ENCODE results near the gene KCP. TPM values are rescaled to one million over a fixed set of nuclear protein-coding genes. Genes with fewer than 3 reads are reported as not detected.

The KCP gene
- total RNA-seq, 1 donor from 2014 or later: 1.3 TPM

GRCh38 chr7:128846781-128847444 is 63.6 kb downstream of the KCP start:
- no peak for ATAC-seq
- intact Hi-C loops (cut with DNase I): no loop called here

GRCh38 chr7:128845987-128846386 is 64.5 kb downstream of the KCP start:
- intact Hi-C loops (cut with DNase I): no loop called here
- no peaks in the 10 kb centered on the region for H3K27me3 ChIP-seq
- H3K9me3 ChIP-seq: no peaks in the 10 kb centered on the region
- ATAC-seq: no peak
- no peak for DNase-seq
- H3K36me3 ChIP-seq: no peaks in the 10 kb centered on the region
- no peak overlapping the region for H3K27ac ChIP-seq
- no peaks in the 10 kb centered on the region for H3K4me1 ChIP-seq
- no peak for TF ChIP-seq CTCF (IDR thresholded peaks at IDR 0.05)
- no peak overlapping the region for H3K4me3 ChIP-seq

More at GRCh38 chr7:128846781-128847444, 63.6 kb downstream of the KCP start:
- H3K4me3 ChIP-seq: no peak overlapping the region
- H3K4me1 ChIP-seq: no peaks in the 10 kb centered on the region
- H3K9me3 ChIP-seq: no peaks in the 10 kb centered on the region
- no peaks in the 10 kb centered on the region for H3K27me3 ChIP-seq
- H3K27ac ChIP-seq: no peak overlapping the region
- DNase-seq: no peak
- TF ChIP-seq CTCF (IDR thresholded peaks at IDR 0.05): no peak
- no peaks in the 10 kb centered on the region for H3K36me3 ChIP-seq

- DNase-seq (no peak), ATAC-seq (no peak)
- no peaks in the 10 kb centered on the region for H3K27me3 ChIP-seq
- TF ChIP-seq CTCF (IDR thresholded peaks at IDR 0.05): no peak
- no peaks in the 10 kb centered on the region for H3K36me3 ChIP-seq
- H3K27ac ChIP-seq: no peak overlapping the region
- intact Hi-C loops (cut with DNase I): no loop called here
- H3K9me3 ChIP-seq: no peaks in the 10 kb centered on the region
- H3K4me1 ChIP-seq: no peaks in the 10 kb centered on the region
- H3K4me3 ChIP-seq: no peak overlapping the region
These were observed 65.0 kb downstream of the KCP start for GRCh38 chr7:128845475-128845874.

GRCh38 chr7:128844777-128845311 is 65.7 kb downstream of the KCP start:
- Histone ChIP-seq H3K4me1 (no peaks in the 10 kb centered on the region), H3K36me3 (no peaks in the 10 kb centered on the region), H3K9me3 (no peaks in the 10 kb centered on the region), H3K27me3 (no peaks in the 10 kb centered on the region), H3K27ac (no peak overlapping the region), H3K4me3 (no peak overlapping the region)
- no peak for DNase-seq
- no peak for TF ChIP-seq CTCF (IDR thresholded peaks at IDR 0.05)
- intact Hi-C loops (cut with DNase I): no loop called here
- no peak for ATAC-seq

GRCh38 chr7:128843938-128844621 is 66.4 kb downstream of the KCP start:
- Histone ChIP-seq H3K27ac (no peak overlapping the region), H3K4me3 (no peak overlapping the region), H3K27me3 (no peaks in the 10 kb centered on the region), H3K9me3 (no peaks in the 10 kb centered on the region), H3K4me1 (no peaks in the 10 kb centered on the region), H3K36me3 (no peaks in the 10 kb centered on the region)
- intact Hi-C loops (cut with DNase I): no loop called here
- no peak for ATAC-seq
- no peak for DNase-seq
- TF ChIP-seq CTCF (IDR thresholded peaks at IDR 0.05): no peak

Data from upper lobe of right lung (tissue), 1 donor.